GM19463 (cell line): ENCODE results near the gene DDX51.

Source experiments
- ATAC-seq: cut with Tn5 transposase; IDR thresholded peaks from one replicate; pipeline ENCODE4 v1.9.1; 2021; ENCODE audit warnings: mild to moderate bottlenecking, moderate library complexity; ENCODE audit not compliant: unreplicated experiment

DDX51 gene

GRCh38 chr12:132089407-132089910, 54.7 kb downstream of the DDX51 start:
- ATAC-seq, result no peak
